ENCODE measurements around the gene TMEM161B. TPM values are rescaled to one million over a fixed set of nuclear protein-coding genes. Genes with fewer than 3 reads are reported as not detected.

The TMEM161B gene
- total and polyA plus RNA-seq, 12 donors = 3.8 to 32.3 (median 14.5) TPM

- no peaks in the 10 kb centered on the region for H3K9me3 ChIP-seq (replicated peaks in 1 of 3)
- DNase-seq = no peak
- TF ChIP-seq CTCF (IDR thresholded peaks at IDR 0.05) (no peak), POLR2A (IDR thresholded peaks at IDR 0.05) (no peak)
- WGBS, 4 donors = 97 to 100% (median 98%) methylated on average over 1 of the region's 1 CpG
- H3K4me3 ChIP-seq = no peak overlapping the region
- H3K27me3 ChIP-seq = no peaks in the 10 kb centered on the region
- H3K27ac ChIP-seq = no peak overlapping the region
- no peaks in the 10 kb centered on the region for H3K36me3 ChIP-seq (replicated peaks in 1 of 2)
- intact Hi-C loops (cut with DNase I) = no loop called here
- H3K4me1 ChIP-seq (replicated peaks in 1 of 2) = no peaks in the 10 kb centered on the region
Measured at GRCh38 chr5:88236866-88237642, 31.6 kb downstream of the TMEM161B start.

DNA sequence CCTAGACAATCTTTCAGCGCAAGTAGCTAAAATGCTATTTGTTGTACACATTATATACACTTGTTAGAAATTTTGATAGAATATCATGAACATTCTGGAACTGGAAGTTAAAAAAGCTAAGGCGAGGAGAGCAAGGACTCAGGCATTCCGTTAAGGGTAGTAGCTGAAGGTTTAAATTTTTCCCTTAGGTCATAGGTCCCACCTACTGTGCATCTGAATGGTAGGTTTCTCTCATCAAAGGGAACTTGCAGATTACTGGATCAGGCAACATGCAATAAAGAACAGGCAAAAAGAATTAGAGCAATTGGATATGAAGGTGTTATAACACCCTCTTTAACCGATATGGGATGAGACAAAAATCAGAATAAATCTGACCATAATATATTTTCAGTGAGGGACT lies 32.8 kb downstream of the TMEM161B start:
- Histone ChIP-seq H3K4me3 (no peak overlapping the region), H3K9me3 (replicated peaks in 1 of 3) (no peaks in the 10 kb centered on the region), H3K4me1 (replicated peaks in 1 of 2) (no peaks in the 10 kb centered on the region), H3K27ac (no peak overlapping the region), H3K36me3 (replicated peaks in 1 of 2) (no peaks in the 10 kb centered on the region), H3K27me3 (no peaks in the 10 kb centered on the region)
- 94 to 98% (median 96%) methylated on average over 4 of the region's 4 CpGs for WGBS, 4 donors
- DNase-seq = no peak
- intact Hi-C loops (cut with DNase I) = no loop called here
- TF ChIP-seq CTCF (IDR thresholded peaks at IDR 0.05) (no peak), POLR2A (IDR thresholded peaks at IDR 0.05) (no peak)

DNA sequence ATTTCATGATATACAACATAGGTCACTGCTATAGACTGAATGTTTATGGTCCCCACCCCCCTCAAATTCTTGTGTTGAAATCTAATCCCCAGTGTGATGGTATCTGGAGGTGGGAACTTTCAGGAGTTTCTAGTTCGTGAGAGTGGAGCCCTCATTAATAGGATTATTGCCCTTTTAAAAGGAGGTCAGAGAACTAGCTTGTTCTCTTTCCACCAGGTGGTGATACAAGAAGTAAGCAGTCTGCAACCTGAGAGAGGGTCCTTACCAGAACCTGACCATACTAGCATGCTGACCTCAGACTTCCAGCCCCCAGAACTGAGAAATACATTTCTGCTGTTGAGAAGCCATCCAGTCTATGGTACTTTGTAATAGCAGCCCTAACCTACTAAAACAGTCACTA lies 33.3 kb downstream of the TMEM161B start:
- H3K4me1 ChIP-seq (replicated peaks in 1 of 2) = no peaks in the 10 kb centered on the region
- 69 to 100% (median 87%) methylated on average over 1 of the region's 1 CpG for WGBS, 4 donors
- TF ChIP-seq POLR2A (IDR thresholded peaks at IDR 0.05) (no peak), CTCF (IDR thresholded peaks at IDR 0.05) (no peak)
- H3K9me3 ChIP-seq (replicated peaks in 1 of 3) = no peaks in the 10 kb centered on the region
- no peak overlapping the region for H3K4me3 ChIP-seq
- H3K27me3 ChIP-seq = no peaks in the 10 kb centered on the region
- DNase-seq = no peak
- H3K36me3 ChIP-seq (replicated peaks in 1 of 2) = no peaks in the 10 kb centered on the region
- intact Hi-C loops (cut with DNase I) = no loop called here
- H3K27ac ChIP-seq = no peak overlapping the region

GRCh38 chr5:88230546-88231066 lies 38.0 kb downstream of the TMEM161B start:
- intact Hi-C loops (cut with DNase I) = no loop called here
- no peak for TF ChIP-seq CTCF (IDR thresholded peaks at IDR 0.05)
- no peak for TF ChIP-seq POLR2A (IDR thresholded peaks at IDR 0.05)
- DNase-seq = no peak
- Histone ChIP-seq H3K27me3 (no peaks in the 10 kb centered on the region), H3K4me1 (replicated peaks in 1 of 2) (no peaks in the 10 kb centered on the region), H3K4me3 (no peak overlapping the region), H3K36me3 (replicated peaks in 1 of 2) (no peaks in the 10 kb centered on the region), H3K9me3 (replicated peaks in 1 of 3) (no peaks in the 10 kb centered on the region), H3K27ac (no peak overlapping the region)
- 82 to 100% (median 96%) methylated on average over 1 of the region's 1 CpG for WGBS, 4 donors

All from adrenal gland (tissue), 12 donors.